GM18499 (cell line): ENCODE measurements around the gene GID8.
A peak's percentile ranks its signal among the peaks of the same experiment; 100 is the strongest.

Experiments used
- ATAC-seq: cut with Tn5 transposase; IDR thresholded peaks from one replicate; pipeline ENCODE4 v1.9.1; 2021; ENCODE audit warnings: moderate number of reproducible peaks; ENCODE audit not compliant: insufficient read depth, unreplicated experiment

Gene GID8

DNA sequence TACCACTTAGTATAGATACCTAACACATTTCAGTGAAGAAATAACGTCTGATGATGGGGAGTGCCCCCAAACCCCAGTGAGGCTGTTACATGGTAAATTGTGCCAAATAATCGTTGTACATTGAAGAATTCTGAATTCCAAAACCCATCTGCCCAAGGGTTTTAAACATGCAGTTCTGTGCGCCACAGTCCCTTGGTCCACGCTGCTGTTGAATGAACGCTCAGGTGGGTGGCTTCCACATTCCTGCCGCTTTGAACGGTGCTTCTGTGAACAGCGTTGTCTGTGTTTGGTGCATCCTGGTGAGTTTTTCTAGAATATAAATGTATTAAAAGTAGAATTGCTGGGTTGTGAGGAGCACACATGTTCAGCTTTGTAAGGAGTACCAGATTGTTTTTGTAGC is 2.9 kb downstream of the GID8 start:
- no peak for ATAC-seq

DNA sequence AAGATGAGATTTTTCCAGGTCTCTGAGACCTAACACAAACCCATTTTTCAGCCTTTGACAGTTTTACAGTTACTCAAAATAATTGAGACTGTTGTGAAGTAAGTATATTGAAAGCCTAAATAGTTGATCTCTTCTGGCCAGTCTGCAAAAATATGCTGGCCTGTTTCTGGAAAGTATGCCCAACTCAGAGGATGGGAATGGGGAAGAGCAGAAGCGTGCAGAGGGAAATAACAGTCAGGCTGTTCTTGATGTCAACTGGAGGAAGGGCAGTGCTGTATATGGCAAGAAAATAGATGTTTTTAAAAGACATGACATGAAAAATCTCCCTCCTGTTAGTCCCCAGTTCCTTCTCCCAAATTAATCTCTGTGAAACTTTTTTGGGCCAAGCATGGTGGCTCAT is 3.8 kb downstream of the GID8 start:
- no peak for ATAC-seq

DNA sequence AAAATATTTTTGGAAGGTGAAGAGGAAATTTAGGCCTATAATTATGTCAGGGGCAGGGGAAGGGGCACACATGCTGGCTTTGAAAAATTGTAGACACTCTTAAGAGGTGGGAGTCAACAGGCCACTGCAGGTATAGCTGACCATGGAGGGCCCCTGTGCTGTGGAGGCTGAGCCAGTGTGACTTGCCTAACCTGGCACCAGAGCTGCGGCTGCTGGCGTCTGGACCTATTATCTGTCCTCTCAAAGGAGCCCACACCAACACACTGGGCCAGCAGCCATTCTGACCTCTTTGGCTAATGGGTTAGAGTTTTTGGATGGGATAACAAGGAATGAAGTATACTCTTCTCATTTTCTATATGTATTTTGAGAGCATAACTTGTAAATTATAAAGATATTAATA is 4.5 kb downstream of the GID8 start:
- ATAC-seq: no peak

DNA sequence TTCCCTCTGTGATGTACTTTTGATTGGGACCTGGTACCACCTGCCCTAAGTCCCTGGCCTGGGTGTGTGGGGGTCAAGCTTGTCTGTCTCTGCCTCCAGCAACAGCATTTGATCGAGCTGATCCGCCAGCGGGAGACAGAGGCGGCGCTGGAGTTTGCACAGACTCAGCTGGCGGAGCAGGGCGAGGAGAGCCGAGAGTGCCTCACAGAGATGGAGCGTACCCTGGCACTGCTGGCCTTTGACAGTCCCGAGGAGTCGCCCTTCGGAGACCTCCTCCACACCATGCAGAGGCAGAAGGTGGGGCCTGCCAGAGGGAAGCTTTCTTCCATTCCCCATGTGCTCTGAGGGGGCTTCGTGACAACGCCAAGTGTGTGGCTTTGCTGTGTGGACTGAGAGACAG is 5.4 kb downstream of the GID8 start:
- no peak for ATAC-seq

- ATAC-seq: no peak
These were observed 6.2 kb downstream of the GID8 start for GRCh38 chr20:62944184-62944583.

DNA sequence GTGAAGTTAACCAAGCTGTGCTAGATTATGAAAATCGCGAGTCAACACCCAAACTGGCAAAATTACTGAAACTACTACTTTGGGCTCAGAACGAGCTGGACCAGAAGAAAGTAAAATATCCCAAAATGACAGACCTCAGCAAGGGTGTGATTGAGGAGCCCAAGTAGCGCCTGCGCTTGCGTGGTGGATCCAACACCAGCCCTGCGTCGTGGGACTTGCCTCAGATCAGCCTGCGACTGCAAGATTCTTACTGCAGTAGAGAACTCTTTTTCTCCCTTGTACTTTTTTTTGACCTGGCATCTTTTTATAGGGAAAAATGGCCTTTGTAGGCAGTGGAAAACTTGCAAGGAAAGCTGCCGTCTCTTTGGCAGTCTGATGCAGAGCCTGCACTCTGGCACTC is 6.8 kb downstream of the GID8 start:
- no peak for ATAC-seq

DNA sequence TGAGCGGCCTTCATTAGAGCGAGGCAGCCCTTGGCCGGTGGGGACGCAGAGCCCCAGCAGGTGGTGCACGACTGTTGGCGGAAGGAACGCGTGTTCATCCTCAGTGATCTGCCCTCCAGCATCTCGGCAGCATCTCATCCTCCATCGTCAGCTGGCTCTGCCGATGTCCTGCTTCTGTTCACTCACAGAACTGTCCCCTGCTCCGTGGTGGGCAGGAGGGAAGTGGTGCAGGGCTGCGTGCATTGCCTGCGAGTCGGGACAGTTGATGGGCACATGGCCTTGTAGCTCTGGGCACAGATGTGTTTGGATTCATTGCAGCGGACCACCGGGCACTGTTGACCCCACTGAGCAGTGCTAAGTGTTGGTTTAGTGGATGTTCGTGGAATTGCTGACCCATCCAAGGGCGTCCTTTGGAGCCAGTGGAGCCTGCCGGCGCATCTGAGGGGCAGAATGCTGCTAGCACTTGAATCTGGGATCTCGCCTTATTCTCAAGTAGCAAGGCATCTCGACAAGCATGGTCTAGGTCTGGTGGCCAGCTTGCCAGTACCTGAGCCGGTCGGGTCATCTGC is 7.9 kb downstream of the GID8 start:
- ATAC-seq: no peak

GRCh38 chr20:62946918-62947317 is 9.0 kb downstream of the GID8 start:
- no peak for ATAC-seq

- no peak for ATAC-seq
These were observed 9.8 kb downstream of the GID8 start for GRCh38 chr20:62947532-62948300.

DNA sequence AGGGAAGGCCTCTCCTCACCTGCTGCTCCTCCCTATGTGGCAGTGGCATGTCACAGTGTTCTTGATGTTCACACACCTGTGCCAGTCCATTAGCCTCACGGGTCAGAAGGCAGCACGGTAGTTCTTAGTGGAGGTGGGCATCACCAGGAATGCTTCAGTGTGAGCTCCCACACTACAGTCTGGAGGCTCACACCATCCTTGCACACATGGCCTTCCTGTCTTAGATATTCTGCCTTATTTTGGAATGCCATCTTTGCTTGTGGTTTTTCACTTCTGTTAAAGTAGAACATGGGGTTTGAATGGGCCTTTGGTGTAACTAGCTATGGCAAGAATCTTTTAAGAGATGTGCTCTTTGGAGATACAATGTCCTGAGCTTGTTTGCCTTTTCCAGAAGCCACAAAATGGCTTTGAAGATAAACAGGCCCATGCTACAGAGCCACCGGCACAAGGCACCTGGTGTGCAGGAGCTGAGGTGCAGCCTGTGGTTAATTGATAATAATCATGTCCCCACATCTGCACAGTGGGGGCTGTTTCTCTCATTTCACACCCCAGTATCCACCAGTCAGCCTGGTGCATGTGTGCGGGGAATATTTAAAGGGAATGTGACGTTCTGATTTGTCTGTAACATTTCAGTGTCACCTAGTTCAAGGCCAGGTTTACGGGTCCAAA is 11.3 kb downstream of the GID8 start:
- no peak for ATAC-seq

DNA sequence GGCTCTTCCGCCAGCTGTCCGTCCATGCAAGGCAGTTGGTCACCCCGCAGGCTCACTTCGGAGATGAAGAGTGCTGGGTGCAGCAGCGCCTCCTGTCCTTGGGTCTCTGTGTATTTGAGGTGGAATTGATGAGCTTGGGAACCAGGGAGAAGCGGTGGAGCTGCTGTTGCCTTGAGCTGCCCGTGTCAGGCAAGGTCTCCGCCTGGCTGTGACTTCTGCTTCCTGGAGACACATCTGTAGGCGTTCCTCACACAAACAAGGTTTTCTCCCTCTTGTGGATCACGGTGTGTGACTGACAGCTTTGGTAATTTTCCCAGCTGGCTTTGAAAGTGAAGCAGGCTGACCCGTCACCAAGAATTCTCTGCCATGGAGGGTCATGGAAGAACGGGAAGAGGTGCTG is 12.0 kb downstream of the GID8 start:
- ATAC-seq: no peak

DNA sequence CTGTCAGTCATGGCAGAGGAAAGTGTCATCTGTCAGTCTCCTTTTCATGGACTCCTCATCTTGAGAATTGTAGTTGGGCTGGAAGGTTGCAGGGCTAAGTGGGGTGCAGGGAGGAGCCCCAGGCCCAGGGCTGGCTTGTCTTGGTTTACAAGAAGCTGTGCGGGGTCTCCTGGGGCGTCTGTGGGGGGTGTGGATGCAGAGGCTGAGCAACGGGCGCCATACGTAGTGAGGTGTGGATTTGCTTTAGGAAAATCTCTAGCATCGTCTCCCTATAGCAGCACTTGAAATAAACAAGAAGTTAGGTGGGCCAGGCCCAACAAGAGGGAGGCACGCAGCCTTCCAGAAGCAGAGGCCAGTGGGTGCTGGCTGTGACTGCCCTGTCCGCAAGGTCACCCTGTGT is 12.8 kb downstream of the GID8 start:
- no peak for ATAC-seq

GRCh38 chr20:62951143-62951895 is 13.4 kb downstream of the GID8 start:
- ATAC-seq: no peak

- ATAC-seq: no peak
These were observed 14.0 kb downstream of the GID8 start for GRCh38 chr20:62951896-62952372.

DNA sequence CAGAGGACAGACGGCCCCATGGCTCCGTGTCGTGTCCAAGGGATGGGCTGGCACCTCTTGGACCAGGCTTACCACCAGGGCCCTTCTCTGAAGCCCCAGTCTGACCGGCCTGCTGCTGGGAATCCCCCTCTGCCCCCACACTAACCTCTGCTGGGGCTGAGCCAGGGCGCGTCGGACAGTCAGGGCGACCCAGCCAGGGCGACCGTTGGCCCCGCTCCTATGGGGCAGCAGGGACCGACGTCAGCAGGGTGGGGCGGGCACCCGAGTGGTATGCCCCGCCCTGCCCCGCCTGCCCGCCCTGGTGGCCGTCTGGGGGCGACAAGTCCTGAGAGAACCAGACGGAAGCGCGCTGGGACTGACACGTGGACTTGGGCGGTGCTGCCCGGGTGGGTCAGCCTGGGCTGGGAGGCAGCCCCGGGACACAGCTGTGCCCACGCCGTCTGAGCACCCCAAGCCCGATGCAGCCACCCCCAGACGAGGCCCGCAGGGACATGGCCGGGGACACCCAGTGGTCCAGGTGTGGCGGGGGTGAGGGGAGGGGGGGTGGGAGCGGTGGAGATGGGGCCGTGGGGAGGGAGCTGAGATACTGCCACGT is 14.5 kb downstream of the GID8 start, which contains the start of gene SLC17A9:
TSS of gene SLC17A9 (plus strand) at position 337 of the 595 bp plus-strand sequence. CDS start at position 459, 122 bp downstream.
- ATAC-seq: no peak

DNA sequence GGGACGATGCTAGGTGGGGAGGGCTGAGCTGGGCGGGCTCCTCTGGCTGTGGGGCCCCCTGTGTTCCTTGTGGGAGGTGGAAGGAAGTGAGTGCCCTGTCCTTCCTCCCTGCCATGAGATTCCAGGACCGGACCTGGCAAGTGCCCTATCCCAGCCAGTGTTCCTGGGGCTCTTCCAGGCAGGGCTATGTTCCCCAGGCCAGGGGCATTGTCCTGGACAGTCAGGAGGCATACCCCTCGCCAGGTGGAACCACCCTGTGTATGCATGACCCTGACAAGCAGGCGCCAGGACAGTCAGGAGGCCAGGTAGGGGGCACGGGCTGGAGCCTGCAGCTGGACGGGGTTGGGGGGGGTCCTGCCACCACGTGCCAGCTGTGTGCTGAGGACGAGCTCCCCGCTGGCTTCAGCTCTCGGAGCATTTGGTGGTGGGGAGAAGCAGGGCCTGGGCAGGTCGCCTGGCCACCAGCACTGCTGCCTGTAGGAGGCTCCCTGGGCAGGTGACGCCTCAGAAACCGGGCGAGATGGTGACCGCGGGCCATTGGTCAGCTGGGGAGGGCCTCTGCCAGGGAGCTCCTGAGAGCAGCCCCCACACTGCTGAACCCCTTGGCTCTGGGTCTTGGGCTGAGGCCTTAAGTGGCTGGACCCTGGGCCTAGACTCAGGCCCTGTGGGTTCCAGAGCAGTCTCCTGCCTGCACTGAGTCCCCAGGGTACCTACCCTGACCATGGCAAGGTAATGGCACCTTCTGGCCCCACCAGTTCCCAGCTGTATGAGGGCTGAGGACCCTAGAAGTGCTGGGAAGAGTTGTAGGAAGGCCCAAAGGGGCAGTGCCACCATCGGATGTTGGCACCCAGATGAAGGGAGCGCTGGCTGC is 15.3 kb downstream of the GID8 start:
- no peak for ATAC-seq

DNA sequence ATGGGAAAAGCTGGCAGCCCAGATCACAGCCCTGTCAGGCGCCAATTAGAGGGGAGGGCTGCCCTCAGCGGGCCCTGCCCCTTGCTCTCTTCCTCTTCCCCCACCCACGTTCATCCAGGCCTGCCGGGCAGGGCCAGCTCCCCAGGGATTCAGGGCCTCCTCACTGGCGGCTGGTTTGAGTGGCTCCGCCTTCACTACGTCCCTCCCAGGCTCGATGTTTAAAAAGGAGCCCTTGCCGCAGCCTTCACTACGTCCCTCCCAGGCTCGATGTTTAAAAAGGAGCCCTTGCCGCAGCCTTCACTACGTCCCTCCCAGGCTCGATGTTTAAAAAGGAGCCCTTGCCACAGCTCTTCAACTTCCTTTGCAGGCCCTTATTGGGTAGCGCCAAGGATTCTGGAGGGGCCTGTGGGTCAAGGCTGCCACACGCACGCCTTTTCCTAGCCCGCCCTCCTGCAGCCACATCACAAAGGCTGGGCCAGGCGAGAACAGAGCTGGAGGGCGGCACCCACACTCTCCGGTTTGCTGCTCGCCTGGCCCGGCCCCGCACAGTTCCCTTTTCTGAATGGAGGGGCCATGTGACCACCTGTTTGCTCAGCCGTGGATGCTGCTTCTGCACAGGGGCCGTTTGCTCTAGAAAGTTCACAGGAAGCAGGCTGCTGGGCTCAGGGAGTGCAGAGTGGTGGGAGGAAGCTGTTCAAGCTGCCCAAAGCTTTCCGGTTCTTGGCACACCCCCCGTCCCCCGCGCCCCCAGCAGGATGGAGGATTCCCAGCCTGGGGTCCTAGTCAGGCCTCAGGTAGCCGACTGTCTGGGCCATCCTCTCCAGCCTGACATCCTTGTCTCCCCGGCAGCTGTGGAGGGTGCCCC is 16.1 kb downstream of the GID8 start:
- peak; percentile 59 for ATAC-seq
